Measurements from ENCODE around the gene TNNT3.

- TF ChIP-seq POLR2A (IDR thresholded peaks at IDR 0.05; ENCODE audit: low read length), result no peak
- TF ChIP-seq GATA1 (IDR thresholded peaks at IDR 0.05; ENCODE audit: low read depth, low read length), result no peak
Observed at GRCh38 chr11:1975185-1975584, 55.7 kb downstream of the TNNT3 start.
